Measurements from ENCODE around the gene SHE. TPM values are rescaled to one million over a fixed set of nuclear protein-coding genes. Genes with fewer than 3 reads are reported as not detected.
A peak's percentile ranks its signal among the peaks of the same experiment; 100 is the strongest.
"Not testable (repeated sequence)": the region's sequence is repeated elsewhere in the genome, so short reads cannot be mapped to it uniquely, and the experiment has no call there.

Gene SHE
- polyA plus RNA-seq: not detected

DNA sequence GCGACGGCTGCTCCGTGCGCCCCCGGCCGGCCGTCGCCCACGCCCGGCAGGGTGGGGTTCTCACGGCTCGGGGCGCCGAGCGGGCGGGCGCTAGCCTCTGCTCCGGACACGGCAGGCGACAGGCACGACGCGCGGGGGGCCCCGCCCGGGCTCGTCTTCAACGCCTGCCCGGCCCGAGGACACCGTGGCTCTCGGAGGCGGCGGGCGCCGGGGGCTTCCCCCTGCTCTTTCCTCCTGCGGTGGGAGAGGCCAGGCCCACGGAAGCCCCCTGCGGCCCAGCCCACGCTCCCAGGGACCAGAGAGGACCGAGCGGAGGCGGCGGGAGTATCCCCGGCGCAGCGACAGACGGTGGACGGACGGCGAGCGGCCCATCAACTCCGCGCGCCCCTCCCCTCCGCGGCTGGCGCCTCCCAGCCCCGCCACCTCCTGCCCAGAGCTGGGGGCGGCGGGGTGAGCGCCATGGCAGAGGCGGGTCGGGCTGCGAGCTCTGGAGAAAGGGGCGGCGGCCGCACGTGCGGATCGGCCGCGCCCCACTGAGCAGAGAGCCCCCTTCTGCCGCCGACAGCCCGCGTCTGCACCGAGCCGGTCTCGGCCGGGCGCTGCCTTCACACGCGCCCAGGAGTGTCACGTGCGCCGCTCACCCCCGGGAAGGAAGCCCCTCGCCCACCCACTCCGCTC lies at the start of gene SHE, which contains the start of gene TDRD10:
Gene SHE, minus strand, starts transcription at position 347 of the 678 bp plus-strand sequence. CDS start 386 bp downstream, outside the sequence.
Gene TDRD10, plus strand, starts transcription at position 154 of the 678 bp plus-strand sequence. CDS start 4,685 bp downstream, outside the sequence.
- Mint-ChIP-seq H3K27me3 (peaks cover 29% of the 10 kb centered on the region), H3K36me3 (peaks cover 1% of the 10 kb centered on the region), H3K27ac (no peak within 1 kb of the TSS), H3K4me1 (peaks cover 2 to 8% (median 7%) of the 10 kb centered on the region in 3 donors), H3K9me3 (peaks cover 0 to 2% (median 0%) of the 10 kb centered on the region in 3 donors), H3K4me3 (peak within 1 kb of the TSS; percentile 47 to 89 (median 74))

DNA sequence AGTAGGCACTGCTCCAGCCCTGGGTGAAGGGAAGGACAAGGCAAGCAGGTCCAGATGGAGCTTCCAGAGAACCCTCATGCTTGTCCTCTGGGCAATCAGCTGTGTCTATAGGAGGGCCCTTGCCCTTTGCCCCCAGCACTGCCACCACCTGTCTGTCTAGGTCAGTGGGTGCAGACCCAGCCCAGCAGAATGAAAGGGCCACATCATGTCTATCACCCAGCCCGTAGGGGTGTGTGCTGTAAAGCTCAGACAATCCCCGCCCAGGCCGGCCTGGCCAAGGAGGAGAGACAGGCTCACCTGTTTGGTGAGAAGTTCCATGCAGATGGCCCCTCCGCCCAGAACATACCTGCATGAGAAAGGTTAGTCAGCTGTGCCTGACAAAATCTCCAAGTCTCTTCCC lies 49.3 kb upstream of the SHE start:
- no peaks in the 10 kb centered on the region for H3K9me3 Mint-ChIP-seq
- peaks cover 6 to 11% (median 9%) of the 10 kb centered on the region in 3 donors for H3K4me1 Mint-ChIP-seq
- no peak overlapping the region for H3K27ac Mint-ChIP-seq
- H3K27me3 Mint-ChIP-seq: no peaks in the 10 kb centered on the region
- H3K36me3 Mint-ChIP-seq: peaks cover 2% of the 10 kb centered on the region
- no peak overlapping the region for H3K4me3 Mint-ChIP-seq

DNA sequence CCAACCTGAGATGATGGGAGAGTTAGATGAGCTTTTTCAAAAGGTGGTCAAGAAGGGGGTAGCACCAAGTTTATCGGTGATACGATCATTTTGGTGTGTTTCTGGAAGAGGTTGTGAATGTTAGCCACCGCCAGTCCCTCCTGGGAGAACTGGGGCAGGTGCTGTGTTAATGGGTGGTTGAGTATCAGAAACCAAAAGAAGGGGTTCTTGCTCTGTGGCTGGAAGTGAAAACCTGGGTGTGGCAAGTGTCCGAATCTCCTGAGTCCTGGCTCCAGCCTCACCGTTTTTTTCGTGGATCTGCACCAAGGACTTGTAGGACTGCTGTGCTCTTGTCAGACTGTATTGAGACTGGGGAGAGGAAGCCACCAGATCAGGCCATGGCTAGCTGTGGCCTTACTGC lies 48.4 kb upstream of the SHE start:
- Mint-ChIP-seq H3K27me3 (no peaks in the 10 kb centered on the region), H3K9me3 (no peaks in the 10 kb centered on the region), H3K4me1 (peaks cover 3 to 8% (median 6%) of the 10 kb centered on the region in 3 donors), H3K4me3 (peak overlapping the region in 1 of 4 donors; percentile 85), H3K36me3 (peaks cover 2% of the 10 kb centered on the region), H3K27ac (peak overlapping the region in 2 of 3 donors; percentile 47 to 86)

DNA sequence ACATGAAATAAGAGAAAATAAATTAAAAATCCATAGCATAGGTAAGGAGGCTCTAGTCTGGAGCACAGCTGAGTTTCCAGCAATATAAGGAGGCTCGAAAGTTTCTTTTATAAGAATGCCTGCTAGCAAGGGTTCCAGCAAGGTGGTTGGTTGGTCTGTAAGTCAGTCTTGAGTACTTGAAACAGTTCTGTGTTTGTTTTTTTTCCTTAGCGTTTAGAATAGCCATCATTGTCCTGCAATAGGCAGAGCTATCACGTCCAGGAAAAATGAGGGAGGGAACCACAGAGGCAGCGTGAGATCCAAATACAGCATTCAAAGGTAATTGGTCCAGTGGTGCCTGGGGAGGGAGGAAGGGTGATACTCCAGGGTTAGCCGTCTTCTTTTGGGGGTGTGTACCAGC lies 47.9 kb upstream of the SHE start:
- Mint-ChIP-seq H3K27me3 (no peaks in the 10 kb centered on the region), H3K27ac (peak overlapping the region in 1 of 3 donors; percentile 86), H3K9me3 (no peaks in the 10 kb centered on the region), H3K4me1 (peaks cover 3 to 8% (median 5%) of the 10 kb centered on the region in 3 donors), H3K4me3 (no peak overlapping the region), H3K36me3 (peaks cover 2% of the 10 kb centered on the region)

DNA sequence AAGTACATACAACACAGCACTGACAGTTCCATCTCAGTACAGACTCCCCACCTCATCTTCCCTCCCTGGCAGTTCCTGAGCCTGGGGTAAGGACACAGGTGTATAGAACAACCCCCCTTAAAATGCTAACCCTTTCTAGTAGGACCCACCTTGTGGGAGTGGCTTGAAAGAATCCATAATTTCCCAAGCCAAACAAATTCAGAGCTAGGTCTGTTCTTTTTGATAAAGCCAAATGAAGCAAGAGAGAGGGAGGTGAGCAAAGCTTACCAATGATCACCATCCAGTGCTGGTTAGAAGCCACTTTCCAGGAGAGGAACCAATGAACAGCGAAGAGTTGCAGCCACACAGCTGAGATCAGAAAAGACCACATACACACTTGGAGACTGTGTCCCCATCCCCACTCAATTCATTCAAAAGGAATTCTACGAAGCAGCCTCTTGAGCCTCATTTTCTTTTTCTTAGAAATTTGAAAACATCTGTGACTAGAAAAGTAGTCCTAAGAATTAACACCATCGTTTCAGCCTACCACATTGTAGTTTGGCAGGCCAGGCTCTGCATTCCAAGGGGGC lies 47.1 kb upstream of the SHE start:
- Mint-ChIP-seq H3K4me1 (peaks cover 3 to 8% (median 4%) of the 10 kb centered on the region in 3 donors), H3K27ac (no peak overlapping the region), H3K27me3 (no peaks in the 10 kb centered on the region), H3K4me3 (peak overlapping the region in 1 of 4 donors; percentile 13), H3K9me3 (no peaks in the 10 kb centered on the region), H3K36me3 (peaks cover 5% of the 10 kb centered on the region)

DNA sequence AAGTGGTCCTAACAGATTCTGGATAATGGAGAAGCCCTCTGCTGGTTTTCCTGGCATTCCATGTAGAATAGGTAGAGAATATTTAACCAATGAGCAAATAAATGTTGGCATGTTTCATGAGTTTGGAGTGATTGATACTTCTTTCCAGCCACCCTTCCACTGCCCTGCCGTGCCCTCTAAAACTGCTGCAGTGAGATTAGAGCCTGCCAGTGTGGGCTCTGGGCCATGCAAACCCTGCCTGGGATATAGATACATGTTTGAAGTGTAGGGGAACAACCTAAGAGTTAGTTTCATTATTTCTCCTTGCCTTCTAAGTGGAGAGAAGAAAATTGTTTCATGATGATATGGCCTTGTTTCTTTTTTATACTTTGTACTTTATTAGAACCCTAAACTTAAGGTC lies 45.8 kb upstream of the SHE start:
- Mint-ChIP-seq H3K27me3 (peaks cover 5% of the 10 kb centered on the region), H3K36me3 (peaks cover 5% of the 10 kb centered on the region), H3K27ac (peak overlapping the region in 1 of 3 donors; percentile 31), H3K4me3 (no peak overlapping the region), H3K4me1 (peaks cover 3 to 8% (median 4%) of the 10 kb centered on the region in 3 donors), H3K9me3 (no peaks in the 10 kb centered on the region)

DNA sequence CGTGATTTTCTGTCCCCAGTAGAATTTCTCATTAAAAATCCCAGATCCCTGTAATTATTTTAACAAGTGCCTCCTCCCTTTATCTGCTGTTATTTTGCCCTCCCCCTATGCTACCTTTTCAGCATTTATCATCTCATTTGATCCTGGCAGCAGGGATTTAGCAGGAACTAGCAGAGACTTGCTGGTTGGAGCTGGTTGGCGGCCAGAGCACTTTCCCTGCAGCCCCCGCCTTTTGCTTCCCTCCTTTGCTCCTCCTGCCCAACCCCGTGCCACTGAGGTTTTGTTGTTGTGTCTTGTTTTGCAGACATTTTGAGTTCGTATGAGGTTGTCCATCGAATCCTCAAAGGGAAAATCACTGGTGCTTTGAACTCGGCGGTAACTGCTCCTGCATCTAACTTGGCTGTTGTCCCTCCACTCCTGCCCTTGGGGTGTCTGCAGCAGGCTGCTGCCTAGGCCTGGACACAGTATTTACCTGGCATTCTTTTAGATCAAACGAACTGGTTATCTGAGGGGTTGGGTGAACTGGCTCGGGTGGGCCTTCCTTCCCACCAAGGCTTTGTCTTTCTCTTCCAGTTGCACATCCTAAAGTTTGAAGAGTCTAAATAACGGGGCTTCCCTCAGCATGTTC lies 45.0 kb upstream of the SHE start:
- Mint-ChIP-seq H3K36me3 (peaks cover 5% of the 10 kb centered on the region), H3K4me3 (no peak overlapping the region), H3K27ac (no peak overlapping the region), H3K27me3 (peaks cover 5% of the 10 kb centered on the region), H3K9me3 (no peaks in the 10 kb centered on the region), H3K4me1 (peaks cover 3 to 8% (median 4%) of the 10 kb centered on the region in 3 donors)

DNA sequence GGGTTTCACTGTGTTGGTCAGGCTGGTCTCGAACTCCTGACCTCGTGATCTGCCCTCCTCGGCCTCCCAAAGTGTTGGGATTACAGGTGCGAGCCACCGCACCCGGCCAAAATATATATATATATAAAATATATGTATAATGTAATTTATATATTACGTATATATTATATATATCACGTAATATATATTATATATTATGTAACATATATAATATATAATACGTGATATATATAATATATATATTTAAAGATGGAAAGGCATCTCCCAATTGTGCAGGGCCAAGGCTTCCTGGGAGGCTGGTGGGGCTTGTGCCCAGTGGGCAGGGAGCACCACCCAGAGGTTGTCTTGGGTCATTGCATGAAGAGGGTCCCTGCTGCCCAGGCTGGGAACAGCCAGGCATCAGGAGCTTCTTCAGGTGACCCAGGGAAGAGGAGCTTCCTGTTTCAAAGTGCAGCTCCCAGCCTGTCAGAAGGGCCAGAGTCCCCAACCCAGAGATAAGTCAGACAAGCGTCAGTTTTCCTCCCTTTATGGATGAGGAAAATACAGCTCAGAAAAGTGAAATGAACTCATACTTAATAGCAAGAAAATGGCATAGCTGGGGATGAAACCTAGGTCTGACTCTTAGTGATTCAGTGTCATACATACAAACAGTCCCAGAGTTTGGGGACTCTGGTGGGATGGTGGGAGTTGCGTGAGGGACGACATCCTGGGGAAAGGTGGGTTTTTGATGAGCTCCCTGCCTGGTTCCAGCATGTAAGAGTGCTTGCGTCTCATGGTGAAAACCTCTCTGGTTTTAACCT lies 44.3 kb upstream of the SHE start:
- Mint-ChIP-seq H3K27ac (peak overlapping the region in 1 of 3 donors; percentile 46), H3K4me3 (peak overlapping the region in 1 of 4 donors; percentile 25), H3K36me3 (peaks cover 5% of the 10 kb centered on the region), H3K4me1 (peaks cover 3 to 8% (median 4%) of the 10 kb centered on the region in 3 donors), H3K27me3 (peaks cover 5% of the 10 kb centered on the region), H3K9me3 (no peaks in the 10 kb centered on the region)

DNA sequence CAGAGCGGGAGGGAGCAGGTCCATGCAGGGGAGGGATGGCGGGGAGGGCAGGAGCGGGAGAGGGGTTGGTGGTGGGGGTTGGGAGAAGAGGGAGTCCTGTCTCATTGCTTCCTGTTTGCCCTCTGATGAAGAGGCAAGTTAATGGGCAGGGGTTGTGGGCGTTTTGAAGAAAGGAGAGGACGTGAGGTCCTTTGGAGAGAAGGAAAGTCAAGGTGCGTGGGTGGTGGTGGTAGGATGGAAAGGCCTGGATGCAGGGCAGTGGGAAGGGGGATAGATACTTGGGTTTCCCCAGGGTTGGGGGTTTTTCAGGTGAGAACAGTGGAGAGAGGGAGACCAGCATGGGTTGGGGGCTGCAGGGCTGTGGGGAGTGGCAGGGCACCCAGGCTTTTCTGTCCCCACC lies 39.0 kb upstream of the SHE start:
- Mint-ChIP-seq H3K27me3 (peaks cover 16% of the 10 kb centered on the region), H3K9me3 (no peaks in the 10 kb centered on the region)

DNA sequence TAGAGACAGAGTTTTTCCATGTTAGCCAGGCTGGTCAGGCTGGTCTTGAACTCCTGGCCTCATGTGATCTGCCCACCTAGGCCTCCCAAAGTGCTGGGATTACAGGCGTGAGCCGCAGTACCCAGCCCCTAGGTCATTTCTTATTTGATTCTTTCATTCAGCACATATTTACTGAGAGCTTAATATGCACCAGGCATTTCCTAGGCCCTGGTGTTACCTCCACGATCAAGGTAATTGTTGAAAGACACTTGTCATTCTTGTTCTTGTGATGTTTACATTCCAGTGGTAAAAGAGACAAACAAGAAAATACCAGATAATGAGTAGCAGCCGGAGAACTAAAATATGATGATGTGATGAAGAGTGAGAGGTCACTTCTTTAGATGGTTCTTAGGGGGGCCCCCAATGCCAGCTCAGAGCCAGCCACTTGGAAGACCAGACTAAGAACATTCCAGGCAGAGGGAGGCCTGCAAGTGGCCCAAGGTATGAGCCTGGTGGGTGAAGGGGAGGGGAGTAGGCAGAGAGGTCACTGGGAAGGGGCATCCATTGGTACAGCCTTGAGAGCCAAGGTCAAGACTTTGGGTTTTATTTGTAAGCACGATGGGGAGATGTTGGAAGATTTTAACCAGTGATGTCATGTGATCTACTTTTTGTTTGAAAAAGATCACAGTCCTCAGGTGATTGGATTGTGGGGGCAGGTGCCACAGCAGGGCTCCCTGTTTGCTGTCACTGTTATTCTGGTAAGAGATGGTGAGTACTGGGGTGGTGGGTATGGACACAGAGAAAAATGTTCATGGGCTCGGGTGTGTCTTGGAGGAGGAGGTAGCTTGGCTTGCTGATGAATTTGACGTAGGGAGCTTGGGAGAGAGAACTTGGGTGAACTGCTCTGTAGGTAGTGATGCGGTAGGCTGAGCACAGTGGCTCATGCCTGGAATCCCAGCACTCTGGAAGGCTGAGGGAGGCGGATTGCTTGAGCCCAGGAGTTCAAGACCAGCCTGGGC lies 37.6 kb upstream of the SHE start:
- peaks cover 0 to 2% (median 2%) of the 10 kb centered on the region in 3 donors for H3K4me1 Mint-ChIP-seq
- peaks cover 0 to 3% (median 0%) of the 10 kb centered on the region in 3 donors for H3K9me3 Mint-ChIP-seq
- no peak overlapping the region for H3K27ac Mint-ChIP-seq
- no peak overlapping the region for H3K4me3 Mint-ChIP-seq
- H3K27me3 Mint-ChIP-seq: peaks cover 19% of the 10 kb centered on the region
- peaks cover 2% of the 10 kb centered on the region for H3K36me3 Mint-ChIP-seq

More for the DNA sequence above, 39.0 kb upstream of the SHE start:
- Mint-ChIP-seq H3K4me3 (no peak overlapping the region), H3K27ac (no peak overlapping the region), H3K4me1 (peaks cover 0 to 2% (median 2%) of the 10 kb centered on the region in 3 donors), H3K36me3 (peaks cover 2% of the 10 kb centered on the region)

DNA sequence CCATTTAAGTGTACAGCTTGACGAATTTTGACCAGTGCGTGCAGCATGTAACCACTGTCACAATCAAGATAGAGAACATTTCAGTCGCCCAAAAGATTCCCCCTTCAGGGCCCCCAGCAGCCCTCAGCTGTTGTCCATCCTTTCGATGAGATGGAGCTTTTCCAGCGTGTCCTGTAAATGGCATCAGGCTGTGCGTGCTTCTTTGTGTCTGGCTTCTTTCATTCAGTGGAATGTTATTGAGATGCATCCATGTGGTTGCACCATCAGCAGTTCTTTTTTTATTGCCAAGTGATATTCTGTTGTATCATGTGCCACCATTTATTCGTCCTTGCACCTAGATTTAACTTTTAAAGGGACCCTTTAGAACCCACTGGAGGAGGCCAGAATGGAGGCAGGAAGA lies 34.4 kb upstream of the SHE start:
- Mint-ChIP-seq H3K27me3 (peaks cover 19% of the 10 kb centered on the region), H3K4me1 (peaks cover 0 to 2% (median 2%) of the 10 kb centered on the region in 3 donors), H3K27ac (no peak overlapping the region), H3K36me3 (peaks cover 2% of the 10 kb centered on the region), H3K9me3 (peaks cover 0 to 3% (median 0%) of the 10 kb centered on the region in 3 donors), H3K4me3 (no peak overlapping the region)

DNA sequence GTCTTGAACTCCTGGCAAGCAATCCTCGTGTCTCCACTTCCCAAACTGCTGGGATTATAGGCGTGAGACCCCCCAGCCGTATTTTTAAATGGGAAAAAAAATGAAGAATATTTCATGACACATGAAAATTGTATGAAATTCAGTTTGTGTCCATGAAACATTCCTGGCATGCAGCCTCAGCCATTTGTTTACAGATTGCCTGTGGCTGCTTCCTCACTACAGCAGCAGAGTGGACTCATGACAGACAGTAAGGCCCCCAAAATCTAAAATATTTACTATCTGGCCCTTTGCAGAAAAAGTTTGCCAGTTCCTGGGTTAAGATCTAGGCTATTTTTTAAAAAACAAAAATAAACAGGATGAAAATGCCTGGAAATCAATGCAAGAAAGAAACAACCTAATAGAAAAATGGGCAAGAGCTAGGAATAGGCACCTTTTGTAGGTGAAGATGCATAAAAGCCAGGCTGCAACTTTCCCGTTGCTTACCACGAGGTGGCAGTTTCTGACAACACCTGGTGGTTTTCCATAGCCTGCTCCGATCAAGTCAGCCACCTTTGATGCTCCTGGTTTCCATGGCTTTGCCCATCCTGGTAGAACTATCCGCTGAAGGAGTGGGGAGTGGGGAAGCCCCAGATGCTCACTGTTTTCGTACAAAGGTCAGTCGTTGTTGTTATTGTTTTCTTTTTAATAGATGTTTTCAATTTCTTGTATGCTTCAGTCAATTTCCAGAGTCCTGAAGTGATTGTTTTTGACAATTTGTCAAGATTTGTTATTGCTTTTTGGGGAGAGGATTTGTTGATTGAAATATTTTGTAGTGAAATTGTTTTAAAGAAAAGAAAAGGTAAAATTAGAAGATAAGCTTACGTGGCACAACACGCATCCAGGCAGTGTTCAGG lies 32.0 kb upstream of the SHE start:
- Mint-ChIP-seq H3K36me3 (peaks cover 2% of the 10 kb centered on the region), H3K27ac (no peak overlapping the region), H3K4me3 (no peak overlapping the region), H3K4me1 (no peaks in the 10 kb centered on the region), H3K27me3 (peaks cover 8% of the 10 kb centered on the region), H3K9me3 (peaks cover 0 to 3% (median 0%) of the 10 kb centered on the region in 3 donors)

DNA sequence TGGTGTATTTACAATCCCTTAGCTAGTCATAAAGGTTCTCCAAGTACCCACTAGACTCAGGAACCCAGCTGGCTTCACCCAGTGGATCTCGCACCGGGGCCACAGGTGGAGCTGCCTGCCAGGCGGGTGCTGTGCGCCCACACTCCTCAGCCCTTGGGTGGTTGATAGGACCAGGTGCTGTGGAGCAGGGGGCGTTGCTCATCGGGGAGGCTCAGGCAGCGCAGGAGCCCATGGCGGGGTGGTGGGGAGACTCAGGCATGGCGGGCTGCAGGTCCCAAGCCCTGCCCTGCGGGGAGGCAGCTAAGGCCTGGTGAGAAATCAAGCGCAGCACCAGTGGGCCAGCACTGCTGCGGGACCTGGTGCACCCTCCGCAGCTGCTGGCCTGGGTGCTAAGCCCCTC lies 29.7 kb upstream of the SHE start:
- H3K9me3 Mint-ChIP-seq, H3K27me3 Mint-ChIP-seq, H3K4me3 Mint-ChIP-seq, H3K4me1 Mint-ChIP-seq, H3K27ac Mint-ChIP-seq, H3K36me3 Mint-ChIP-seq: not testable (repeated sequence)
